Tibial artery (tissue), 4 donors: Measurements from ENCODE around the gene ALG12.

Experiments
- DNase-seq, 2 donors: peaks; one replicate each; pipeline ENCODE4 v3.0.0-alpha.2; 2019
- H3K27ac ChIP-seq, 2 donors: fragments of 200-600 bp; sonication (generic) in 1 of 2; 1 replicate in 1 of 2; 2 replicates in 1 of 2; pipeline ENCODE4 v1.5.1; 2018 to 2019; ENCODE audit warnings: mild to moderate bottlenecking in 1 of 2
- H3K27me3 ChIP-seq, 2 donors: fragments of 200-600 bp; sonication (generic) in 1 of 2; one replicate each; pipeline versions ENCODE4 v1.5.1 to v1.6.0; 2016 to 2019
- H3K36me3 ChIP-seq, 3 donors: fragments of 200-600 bp; sonication (generic) in 2 of 3; one replicate each; pipeline ENCODE4 v1.5.1; 2016 to 2019; ENCODE audit warnings: mild to moderate bottlenecking in 2 of 3
- H3K4me1 ChIP-seq, 4 donors: fragments of 200-600 bp; sonication (generic) in 2 of 4; 1 replicate in 3 of 4; 2 replicates in 1 of 4; pipeline ENCODE4 v1.5.1; 2016 to 2019
- H3K4me3 ChIP-seq, 2 donors: fragments of 200-600 bp; sonication (generic) in 1 of 2; 1 replicate in 1 of 2; 2 replicates in 1 of 2; pipeline ENCODE4 v1.5.1; 2018 to 2019; ENCODE audit warnings: mild to moderate bottlenecking in 2 of 2
- H3K9me3 ChIP-seq, 3 donors: fragments of 200-600 bp; sonication (generic) in 1 of 3; one replicate each; pipeline ENCODE4 v1.5.1; 2016 to 2019
- CTCF ChIP-seq, 2 experiments: fragments of 200-600 bp in 1 of 2; fragments of 450-650 bp in 1 of 2; IDR thresholded peaks; one replicate each; pipeline ENCODE4 v1.5.1; 2017 to 2019; ENCODE audit warnings: antibody characterized with exemption in 2 of 2, mild to moderate bottlenecking in 1 of 2, moderate library complexity in 1 of 2
- intact Hi-C: fragments of 100-400 bp; cut with DNase I; formaldehyde crosslinking; loops from one replicate; pipeline ENCODE4 v1.15.0; 2023; ENCODE audit warnings: low total_unique reads

Gene ALG12

GRCh38 chr22:49944399-49944891 is 26.2 kb upstream of the ALG12 start:
- Histone ChIP-seq H3K4me1 (peaks cover 0 to 13% (median 0%) of the 10 kb centered on the region in 4 donors), H3K27me3 (no peaks in the 10 kb centered on the region), H3K36me3 (no peaks in the 10 kb centered on the region), H3K27ac (no peak overlapping the region), H3K9me3 (no peaks in the 10 kb centered on the region), H3K4me3 (no peak overlapping the region)
- intact Hi-C loops: no loop called here
- no peak for TF ChIP-seq CTCF (IDR thresholded peaks at IDR 0.05)
- DNase-seq: no peak

DNA sequence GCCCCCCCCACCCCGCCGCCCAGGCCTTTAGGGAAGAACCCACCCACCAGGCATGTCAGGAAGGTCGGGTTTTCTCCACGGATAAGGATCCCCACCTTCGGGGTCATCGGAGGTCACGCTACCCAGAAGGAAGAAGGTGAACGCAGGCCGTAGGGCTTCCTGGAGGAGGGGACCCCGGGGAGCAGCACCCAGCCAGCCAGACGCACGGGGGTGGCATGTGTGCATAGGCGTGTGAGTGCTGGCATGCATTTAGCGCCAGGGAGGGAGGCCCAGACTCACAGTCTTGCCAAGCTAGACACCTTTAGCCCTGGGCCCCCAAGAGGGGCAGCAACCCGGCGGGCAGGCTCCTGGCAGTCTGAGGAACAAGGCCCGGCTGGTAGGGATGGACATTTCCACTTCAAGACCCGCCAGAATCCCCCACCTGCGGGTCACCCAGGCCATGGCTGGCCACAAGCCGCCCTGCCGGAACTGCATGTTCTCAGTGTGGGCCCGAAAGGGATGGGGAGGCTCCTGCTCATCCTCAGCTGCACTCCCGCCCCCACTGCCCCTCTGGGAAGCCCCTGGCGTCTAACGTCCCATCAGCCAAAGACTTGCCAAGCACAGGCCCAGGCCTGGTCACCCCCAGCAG is 25.6 kb upstream of the ALG12 start:
- Histone ChIP-seq H3K4me1 (peaks cover 0 to 11% (median 0%) of the 10 kb centered on the region in 4 donors), H3K4me3 (no peak overlapping the region), H3K27ac (no peak overlapping the region), H3K36me3 (no peaks in the 10 kb centered on the region), H3K9me3 (no peaks in the 10 kb centered on the region), H3K27me3 (no peaks in the 10 kb centered on the region)
- no peak for DNase-seq
- TF ChIP-seq CTCF (IDR thresholded peaks at IDR 0.05): no peak
- intact Hi-C loops: no loop called here

- intact Hi-C loops: no loop called here
- no peak for DNase-seq
- TF ChIP-seq CTCF (IDR thresholded peaks at IDR 0.05): no peak
- no peaks in the 10 kb centered on the region for H3K27me3 ChIP-seq
- no peak overlapping the region for H3K27ac ChIP-seq
- no peak overlapping the region for H3K4me3 ChIP-seq
- peaks cover 0 to 11% (median 0%) of the 10 kb centered on the region in 4 donors for H3K4me1 ChIP-seq
- H3K36me3 ChIP-seq: no peaks in the 10 kb centered on the region
- H3K9me3 ChIP-seq: no peaks in the 10 kb centered on the region
These were observed 25.1 kb upstream of the ALG12 start for GRCh38 chr22:49943405-49943765.

- TF ChIP-seq CTCF (IDR thresholded peaks at IDR 0.05): no peak
- Histone ChIP-seq H3K4me3 (no peak overlapping the region), H3K27me3 (no peaks in the 10 kb centered on the region), H3K27ac (no peak overlapping the region), H3K36me3 (no peaks in the 10 kb centered on the region), H3K4me1 (peaks cover 0 to 14% (median under 1%) of the 10 kb centered on the region in 4 donors), H3K9me3 (no peaks in the 10 kb centered on the region)
- intact Hi-C loops: no loop called here
- DNase-seq: no peak
These were observed 24.5 kb upstream of the ALG12 start for GRCh38 chr22:49942565-49943404.

- DNase-seq: no peak
- intact Hi-C loops: no loop called here
- Histone ChIP-seq H3K27me3 (no peaks in the 10 kb centered on the region), H3K27ac (no peak overlapping the region), H3K36me3 (no peaks in the 10 kb centered on the region), H3K4me1 (peaks cover 3 to 15% (median 11%) of the 10 kb centered on the region in 4 donors), H3K4me3 (no peak overlapping the region), H3K9me3 (no peaks in the 10 kb centered on the region)
- TF ChIP-seq CTCF (IDR thresholded peaks at IDR 0.05): no peak
These were observed 23.5 kb upstream of the ALG12 start for GRCh38 chr22:49941507-49942316.
